Parathyroid adenoma (tissue), 2 donors: ENCODE results near the gene GHRH.

ENCODE experiments used
- H2AFZ ChIP-seq: fragments of 300-600 bp; sonication (generic); one replicate; pipeline ENCODE4 v1.7.0; 2017; ENCODE audit warnings: antibody characterized with exemption, mild to moderate bottlenecking
- H3K27ac ChIP-seq: fragments of 300-600 bp; sonication (generic); one replicate; pipeline ENCODE4 v1.7.0; 2017
- H3K27me3 ChIP-seq: fragments of 300-600 bp; sonication (generic); one replicate; pipeline ENCODE4 v1.7.0; 2017; ENCODE audit warnings: low read length; ENCODE audit not compliant: control insufficient read depth, insufficient read depth
- H3K36me3 ChIP-seq: fragments of 300-600 bp; sonication (generic); one replicate; pipeline ENCODE4 v1.7.0; 2017; ENCODE audit warnings: low read length; ENCODE audit not compliant: control insufficient read depth, insufficient read depth
- H3K4me1 ChIP-seq: fragments of 300-600 bp; sonication (generic); one replicate; pipeline ENCODE4 v1.7.0; 2017; ENCODE audit warnings: control low read depth
- H3K4me2 ChIP-seq: fragments of 300-600 bp; sonication (generic); one replicate; pipeline ENCODE4 v1.7.0; 2017; ENCODE audit warnings: low read length
- H3K4me3 ChIP-seq: fragments of 300-600 bp; sonication (generic); one replicate; pipeline ENCODE4 v1.7.0; 2017; ENCODE audit warnings: low read depth, low read length
- H3K79me2 ChIP-seq: fragments of 300-600 bp; sonication (generic); one replicate; pipeline ENCODE4 v1.7.0; 2017; ENCODE audit warnings: control low read depth
- H3K9ac ChIP-seq: fragments of 300-600 bp; sonication (generic); one replicate; pipeline ENCODE4 v1.7.0; 2017; ENCODE audit warnings: mild to moderate bottlenecking
- H3K9me3 ChIP-seq: fragments of 300-600 bp; sonication (generic); one replicate; pipeline ENCODE4 v1.7.0; 2017; ENCODE audit warnings: low read length; ENCODE audit not compliant: control insufficient read depth
- CTCF ChIP-seq: fragments of 300-600 bp; sonication (generic); IDR thresholded peaks from one replicate; pipeline ENCODE4 v1.7.0; 2017; ENCODE audit warnings: antibody characterized with exemption, mild to moderate bottlenecking
- donor health status: primary hyperparathyroidism.

GHRH gene

DNA sequence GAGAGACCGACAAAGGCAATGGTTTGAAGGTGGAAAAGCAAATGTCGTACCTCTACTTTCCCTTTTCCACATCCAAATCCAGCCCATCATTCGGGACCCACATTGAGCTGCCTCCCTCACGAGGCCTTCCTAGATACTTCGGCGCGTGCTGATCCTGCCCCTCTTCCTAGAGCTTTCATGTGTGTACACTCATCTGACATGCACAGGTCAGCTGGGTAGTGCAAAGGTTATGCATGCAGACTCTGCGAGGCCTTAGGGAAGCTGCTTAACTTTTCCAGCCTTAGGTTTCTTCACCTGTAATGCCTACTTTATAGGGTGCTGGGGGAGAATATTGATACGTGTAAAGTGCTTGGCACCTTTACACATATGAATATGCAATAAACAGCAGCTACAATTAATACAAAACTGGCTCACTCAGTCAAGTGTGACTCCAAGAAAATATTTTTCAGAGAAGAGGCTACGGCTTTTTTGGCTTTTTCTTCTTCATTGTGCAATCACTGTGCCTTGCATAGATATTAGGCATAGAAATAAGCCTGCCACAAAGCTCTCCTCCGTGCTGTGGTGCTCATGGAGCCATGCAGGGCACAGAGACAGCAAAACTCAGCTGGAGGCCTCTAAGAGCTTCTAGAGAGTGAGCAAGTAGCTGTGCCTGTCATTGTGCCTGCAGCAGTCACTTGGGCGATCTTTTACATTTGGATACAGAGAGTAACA, 24.2 kb upstream of the GHRH start:
- H3K4me1 ChIP-seq = peaks cover 3% of the 10 kb centered on the region
- H3K27me3 ChIP-seq = no peaks in the 10 kb centered on the region
- peaks cover 3% of the 10 kb centered on the region for H3K79me2 ChIP-seq
- H3K4me3 ChIP-seq = no peak overlapping the region
- no peaks in the 10 kb centered on the region for H3K9me3 ChIP-seq
- no peak overlapping the region for H3K27ac ChIP-seq
- H3K36me3 ChIP-seq = no peaks in the 10 kb centered on the region
- no peak overlapping the region for H3K9ac ChIP-seq
- TF ChIP-seq CTCF = no peak
- no peak overlapping the region for H3K4me2 ChIP-seq
- H2AFZ ChIP-seq = peak overlapping the region; percentile 57

- no peaks in the 10 kb centered on the region for H3K79me2 ChIP-seq
- no peaks in the 10 kb centered on the region for H3K27me3 ChIP-seq
- no peak overlapping the region for H3K9ac ChIP-seq
- TF ChIP-seq CTCF = no peak
- H3K9me3 ChIP-seq = no peaks in the 10 kb centered on the region
- no peak overlapping the region for H3K4me2 ChIP-seq
- no peak overlapping the region for H3K4me3 ChIP-seq
- no peaks in the 10 kb centered on the region for H3K36me3 ChIP-seq
- no peaks in the 10 kb centered on the region for H3K4me1 ChIP-seq
- no peak overlapping the region for H2AFZ ChIP-seq
- H3K27ac ChIP-seq = no peak overlapping the region
Measured at GRCh38 chr20:37284691-37285161, 23.1 kb upstream of the GHRH start.

DNA sequence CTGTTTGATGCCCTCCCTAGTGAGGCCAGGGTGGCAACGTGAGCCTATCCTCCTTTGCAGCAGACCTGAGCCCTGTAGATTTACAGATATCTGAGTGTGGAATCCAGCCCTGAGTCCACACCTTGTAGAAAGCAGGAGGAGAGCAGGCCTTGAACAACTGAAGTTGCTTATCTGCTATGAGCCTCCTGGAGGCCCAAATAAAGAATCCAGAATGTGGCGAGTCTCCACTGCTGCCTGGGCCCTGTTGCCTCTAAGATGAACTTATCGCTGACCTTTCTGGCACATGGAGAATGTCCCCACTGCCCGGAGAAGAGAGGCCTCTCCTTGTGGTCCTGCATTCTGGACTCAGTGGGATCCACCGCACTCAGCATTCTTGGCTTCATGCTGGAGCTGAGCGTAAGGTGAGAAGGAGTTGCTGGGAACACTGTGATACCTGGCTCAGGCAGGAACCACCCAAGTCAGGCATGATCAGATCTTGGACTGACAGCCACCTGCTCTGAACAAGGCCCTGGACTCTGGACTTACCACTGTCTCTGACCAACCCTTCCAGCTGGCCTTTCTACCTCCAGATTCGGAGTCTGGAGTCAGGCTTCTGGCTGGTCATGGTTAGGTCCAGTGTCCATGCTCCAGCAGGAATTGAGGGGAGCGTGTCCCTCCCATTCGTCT, 22.0 kb upstream of the GHRH start:
- no peak overlapping the region for H3K27ac ChIP-seq
- H3K4me2 ChIP-seq = no peak overlapping the region
- peak overlapping the region; percentile 83 for H2AFZ ChIP-seq
- no peaks in the 10 kb centered on the region for H3K4me1 ChIP-seq
- H3K36me3 ChIP-seq = no peaks in the 10 kb centered on the region
- H3K79me2 ChIP-seq = no peaks in the 10 kb centered on the region
- no peak overlapping the region for H3K9ac ChIP-seq
- H3K4me3 ChIP-seq = no peak overlapping the region
- H3K9me3 ChIP-seq = no peaks in the 10 kb centered on the region
- no peaks in the 10 kb centered on the region for H3K27me3 ChIP-seq
- no peak for TF ChIP-seq CTCF

DNA sequence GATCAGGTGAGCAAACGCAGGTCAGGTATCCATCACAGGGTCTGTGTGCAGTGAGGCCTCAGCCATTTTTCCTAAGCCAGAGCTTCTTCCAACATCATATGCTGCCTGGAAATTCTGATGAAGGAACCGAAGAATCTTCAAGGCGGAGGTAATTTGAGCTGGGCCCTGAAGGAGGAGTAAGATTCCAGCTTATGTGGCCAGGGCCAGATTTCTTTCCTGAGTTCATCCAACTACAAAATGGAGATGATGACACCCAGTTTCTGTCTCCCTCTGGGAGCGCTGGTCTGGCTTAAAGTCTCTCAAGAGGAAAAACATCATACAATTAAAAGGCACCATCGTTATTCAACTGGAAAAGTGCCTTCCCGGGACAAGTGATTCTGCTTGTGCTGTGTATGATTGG, 20.9 kb upstream of the GHRH start:
- Histone ChIP-seq H3K27me3 (no peaks in the 10 kb centered on the region), H3K4me3 (no peak overlapping the region), H3K9me3 (no peaks in the 10 kb centered on the region), H3K27ac (no peak overlapping the region), H3K79me2 (no peaks in the 10 kb centered on the region), H3K4me1 (no peaks in the 10 kb centered on the region), H3K9ac (no peak overlapping the region), H3K36me3 (no peaks in the 10 kb centered on the region), H3K4me2 (no peak overlapping the region), H2AFZ (peak overlapping the region; percentile 83)
- TF ChIP-seq CTCF = peak; percentile 33
